RWPE1 (cell line): Measurements from ENCODE around the gene OR10J4.

Experiments used
- CTCF ChIA-PET: fragments of 350-600 bp; sonication (Branson Sonifier 250); formaldehyde crosslinking; extraction: SDS; loops from one replicate; lab custom pipeline; 2021; lab: Yijun Ruan, JAX
- POLR2A ChIA-PET: fragments of 400-600 bp; formaldehyde crosslinking; extraction: SDS; loops from one replicate; lab custom pipeline; 2020; ENCODE audit warnings: antibody characterized with exemption; ENCODE audit not compliant: low non-redundant PET; lab: Yijun Ruan, JAX
- DNase-seq: peaks from one replicate; pipeline ENCODE4 v3.0.0; 2012; ENCODE audit warnings: low spot score
- H3K27ac ChIP-seq: fragments of 450-650 bp; 2 replicates; pipeline ENCODE4 v1.5.1; 2017
- CTCF ChIP-seq: fragments of 450-650 bp; conservative IDR thresholded peaks from 2 replicates; pipeline ENCODE4 v1.5.1; 2017; ENCODE audit warnings: low read depth, mild to moderate bottlenecking

Gene OR10J4

GRCh38 chr1:159473335-159473734 is 41.3 kb downstream of the OR10J4 start:
- TF ChIP-seq CTCF, result no peak
- POLR2A ChIA-PET, result no interaction called here
- no peak overlapping the region for H3K27ac ChIP-seq
- CTCF ChIA-PET, result no interaction called here
- no peak for DNase-seq

GRCh38 chr1:159474926-159475325 is 42.9 kb downstream of the OR10J4 start:
- no peak for DNase-seq
- ChIA-PET CTCF (no interaction called here), POLR2A (no interaction called here)
- H3K27ac ChIP-seq, result no peak overlapping the region
- no peak for TF ChIP-seq CTCF
